PC-3 (cell line): Measurements from ENCODE around the gene HIBADH. TPM values are rescaled to one million over a fixed set of nuclear protein-coding genes. Genes with fewer than 3 reads are reported as not detected.

Experiments
- ATAC-seq: fragments of 200-7000 bp; cut with Tn5 transposase; 2 replicates; pipeline ENCODE4 v1.9.1; 2020; ENCODE audit warnings: mild to moderate bottlenecking, moderate library complexity
- BruUV-seq: library from RNA; stranded (reverse); fragments of 400-500 nt; replicated peaks from 2 replicates; lab custom pipeline; 2021; lab: Mats Ljungman, UMichigan
- CTCF ChIA-PET: fragments of 300-600 bp; sonication (Branson Sonifier 250); formaldehyde crosslinking; loops from one replicate; lab custom pipeline; 2022; ENCODE audit warnings: antibody characterized with exemption; lab: Charles Lee
- POLR2A ChIA-PET: fragments of 300-600 bp; sonication (Branson Sonifier 250); formaldehyde crosslinking; loops from one replicate; lab custom pipeline; 2022; ENCODE audit warnings: antibody characterized with exemption; ENCODE audit not compliant: unreplicated experiment; lab: Charles Lee
- DNase-seq: peaks from one replicate; pipeline ENCODE4 v3.0.0-alpha.2; 2015
- H2AFZ ChIP-seq: fragments of 300-600 bp; sonication (generic); 2 replicates; pipeline ENCODE4 v1.6.0; 2016; ENCODE audit warnings: antibody characterized with exemption, low read length
- H3F3A ChIP-seq: fragments of 300-600 bp; sonication (generic); one replicate; pipeline ENCODE4 v1.6.0; 2017; ENCODE audit warnings: antibody characterized with exemption, low read length, control low read depth, mild to moderate bottlenecking; ENCODE audit not compliant: unreplicated experiment
- H3K27ac ChIP-seq: fragments of 300-600 bp; sonication (generic); 2 replicates; pipeline ENCODE4 v1.5.1; 2016; ENCODE audit warnings: mild to moderate bottlenecking, low read length
- H3K27me3 ChIP-seq: fragments of 300-600 bp; sonication (generic); 2 replicates; pipeline ENCODE4 v1.6.1; 2016; ENCODE audit warnings: low read length, mixed read lengths
- H3K36me3 ChIP-seq: fragments of 300-600 bp; sonication (generic); 2 replicates; pipeline ENCODE4 v1.6.1; 2016; ENCODE audit warnings: low read depth, mixed run types, low read length, mixed read lengths
- H3K4me1 ChIP-seq: fragments of 300-600 bp; sonication (generic); 2 replicates; pipeline ENCODE4 v1.5.1; 2016; ENCODE audit warnings: low read length; ENCODE audit not compliant: insufficient read depth
- H3K4me2 ChIP-seq: fragments of 300-600 bp; sonication (generic); 2 replicates; pipeline ENCODE4 v1.6.0; 2016; ENCODE audit warnings: low read length
- H3K4me3 ChIP-seq: fragments of 300-600 bp; sonication (generic); 2 replicates; pipeline ENCODE4 v1.5.1; 2016; ENCODE audit warnings: mild to moderate bottlenecking, low read length, mixed read lengths
- H3K79me2 ChIP-seq: fragments of 300-600 bp; sonication (generic); 2 replicates; pipeline ENCODE4 v1.6.1; 2017; ENCODE audit warnings: low read length, mixed read lengths
- H3K9ac ChIP-seq: fragments of 300-600 bp; sonication (generic); 2 replicates; pipeline ENCODE4 v1.6.0; 2016; ENCODE audit warnings: mild to moderate bottlenecking, low read length
- H3K9me2 ChIP-seq: fragments of 300-600 bp; sonication (generic); replicated peaks from 2 replicates; pipeline ENCODE4 v1.6.1; 2016; ENCODE audit warnings: mixed run types, low read length, mixed read lengths
- H3K9me3 ChIP-seq: fragments of 300-600 bp; sonication (generic); 2 replicates; pipeline ENCODE4 v1.6.1; 2016; ENCODE audit warnings: low read length, mixed read lengths
- H4K20me1 ChIP-seq: fragments of 300-600 bp; sonication (generic); 2 replicates; pipeline ENCODE4 v1.6.1; 2016; ENCODE audit warnings: low read length, mixed read lengths
- CTCF ChIP-seq: fragments of 300-600 bp; sonication (generic); conservative IDR thresholded peaks from 2 replicates; pipeline ENCODE4 v1.5.1; 2017; ENCODE audit warnings: antibody characterized with exemption, low read depth, mild to moderate bottlenecking, low read length
- EZH2 ChIP-seq: fragments of 300-600 bp; sonication (generic); IDR thresholded peaks from one replicate; pipeline ENCODE4 v1.6.1; 2017; ENCODE audit warnings: antibody characterized with exemption, mild to moderate bottlenecking, low read length; ENCODE audit not compliant: unreplicated experiment
- EZH2phosphoT487 ChIP-seq: fragments of 300-600 bp; sonication (generic); IDR thresholded peaks from 2 replicates; pipeline ENCODE4 v1.6.1; 2018; ENCODE audit warnings: mild to moderate bottlenecking, antibody characterized with exemption, low read length, borderline replicate concordance
- intact Hi-C: fragments of 100-400 bp; cut with micrococcal nuclease; formaldehyde crosslinking; loops from 2 replicates; pipeline ENCODE4 v1.9.0; 2023
- total RNA-seq: library from RNA; depleted of rRNA; stranded (reverse); fragments of >200 nt; gene quantifications from 2 replicates; pipeline ENCODE4 v1.2.3, GENCODE V29; 2014

HIBADH gene
- total RNA-seq, 1 experiment from 2014 or later: 45.8 TPM

GRCh38 chr7:27492224-27492623 lies 170.5 kb downstream of the HIBADH start:
- no peak for DNase-seq
- POLR2A ChIA-PET: no interaction called here
- H3K9me3 ChIP-seq: no peaks in the 10 kb centered on the region
- no peak overlapping the region for H3K27ac ChIP-seq
- H3F3A ChIP-seq: no peaks in the 10 kb centered on the region
- H2AFZ ChIP-seq: no peak overlapping the region
- no peak overlapping the region for H3K9ac ChIP-seq
- no peaks in the 10 kb centered on the region for H3K9me2 ChIP-seq
- no peak for ATAC-seq
- CTCF ChIA-PET: no interaction called here
- no peak overlapping the region for H3K4me2 ChIP-seq
- no TSS peak for BruUV-seq
- no peak for TF ChIP-seq CTCF
- no peak for TF ChIP-seq EZH2
- no peak for TF ChIP-seq EZH2phosphoT487
- no peaks in the 10 kb centered on the region for H3K4me1 ChIP-seq
- H3K79me2 ChIP-seq: no peaks in the 10 kb centered on the region
- no peaks in the 10 kb centered on the region for H3K36me3 ChIP-seq
- H4K20me1 ChIP-seq: no peaks in the 10 kb centered on the region
- H3K4me3 ChIP-seq: no peak overlapping the region
- intact Hi-C loops: no loop called here
- no peaks in the 10 kb centered on the region for H3K27me3 ChIP-seq

GRCh38 chr7:27491534-27491933 lies 171.1 kb downstream of the HIBADH start:
- POLR2A ChIA-PET: no interaction called here
- no peak for DNase-seq
- no peaks in the 10 kb centered on the region for H3F3A ChIP-seq
- no peak overlapping the region for H3K27ac ChIP-seq
- no peak overlapping the region for H2AFZ ChIP-seq
- H3K36me3 ChIP-seq: no peaks in the 10 kb centered on the region
- no peak overlapping the region for H3K9ac ChIP-seq
- CTCF ChIA-PET: no interaction called here
- no peak for TF ChIP-seq EZH2phosphoT487
- TF ChIP-seq CTCF: no peak
- TF ChIP-seq EZH2: no peak
- H3K4me3 ChIP-seq: no peak overlapping the region
- no TSS peak for BruUV-seq
- H3K9me2 ChIP-seq: no peaks in the 10 kb centered on the region
- H3K4me1 ChIP-seq: no peaks in the 10 kb centered on the region
- H3K9me3 ChIP-seq: no peaks in the 10 kb centered on the region
- H4K20me1 ChIP-seq: no peaks in the 10 kb centered on the region
- H3K4me2 ChIP-seq: no peak overlapping the region
- intact Hi-C loops: no loop called here
- H3K27me3 ChIP-seq: no peaks in the 10 kb centered on the region
- peak; percentile 70 for ATAC-seq
- no peaks in the 10 kb centered on the region for H3K79me2 ChIP-seq

- Histone ChIP-seq H3K4me3 (no peak overlapping the region), H4K20me1 (no peaks in the 10 kb centered on the region), H3K4me2 (no peak overlapping the region), H3F3A (no peaks in the 10 kb centered on the region), H3K27ac (no peak overlapping the region), H3K9me2 (no peaks in the 10 kb centered on the region), H3K36me3 (no peaks in the 10 kb centered on the region), H3K27me3 (no peaks in the 10 kb centered on the region), H3K9ac (no peak overlapping the region), H3K4me1 (no peaks in the 10 kb centered on the region), H3K9me3 (no peaks in the 10 kb centered on the region), H2AFZ (no peak overlapping the region), H3K79me2 (no peaks in the 10 kb centered on the region)
- TF ChIP-seq EZH2phosphoT487: no peak
- no peak for TF ChIP-seq CTCF
- TF ChIP-seq EZH2: no peak
- intact Hi-C loops: no loop called here
- BruUV-seq: no TSS peak
- ATAC-seq (no peak), DNase-seq (no peak)
- POLR2A ChIA-PET: no interaction called here
- CTCF ChIA-PET: no interaction called here
These were observed 175.2 kb downstream of the HIBADH start for GRCh38 chr7:27487509-27487908.
